Stimulated activated CD4-positive, alpha-beta T cell treated with anti-CD3 and anti-CD28 coated beads, Interleukin-4, amount 100 ng/mL, for 1 hour (primary cell): ENCODE results near the gene FGF18.

Experiments
- DNase-seq: peaks from one replicate; pipeline ENCODE4 v3.0.0-alpha.2; 2020

The FGF18 gene

GRCh38 chr5:171424726-171425125 lies 5.3 kb downstream of the FGF18 start:
- no peak for DNase-seq

- no peak for DNase-seq
These were observed 6.3 kb downstream of the FGF18 start for GRCh38 chr5:171425596-171426244.

DNA sequence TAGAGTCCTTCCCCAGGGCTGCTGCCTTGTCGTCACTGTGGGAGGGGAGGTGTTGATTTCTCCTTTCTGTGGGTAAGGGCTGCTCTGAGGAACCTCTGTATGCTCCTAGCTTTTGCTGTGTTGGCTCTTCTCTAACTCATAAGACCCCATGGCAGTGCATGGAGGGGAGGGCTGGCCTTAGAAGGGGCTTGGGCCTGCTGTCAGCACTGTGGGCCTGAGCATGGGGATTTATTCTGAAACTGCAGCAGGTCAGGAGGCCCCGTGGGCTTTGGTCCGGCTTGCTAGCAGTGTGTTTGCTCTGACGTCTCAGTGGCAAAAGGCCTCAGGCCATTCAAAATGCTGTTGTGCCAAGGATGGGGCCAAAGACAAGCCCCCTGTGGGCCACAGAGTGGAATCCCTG lies 6.8 kb downstream of the FGF18 start:
- no peak for DNase-seq

GRCh38 chr5:171426680-171427079 lies 7.2 kb downstream of the FGF18 start:
- DNase-seq, result no peak

- DNase-seq, result no peak
These were observed 8.1 kb downstream of the FGF18 start for GRCh38 chr5:171427318-171428167.

DNA sequence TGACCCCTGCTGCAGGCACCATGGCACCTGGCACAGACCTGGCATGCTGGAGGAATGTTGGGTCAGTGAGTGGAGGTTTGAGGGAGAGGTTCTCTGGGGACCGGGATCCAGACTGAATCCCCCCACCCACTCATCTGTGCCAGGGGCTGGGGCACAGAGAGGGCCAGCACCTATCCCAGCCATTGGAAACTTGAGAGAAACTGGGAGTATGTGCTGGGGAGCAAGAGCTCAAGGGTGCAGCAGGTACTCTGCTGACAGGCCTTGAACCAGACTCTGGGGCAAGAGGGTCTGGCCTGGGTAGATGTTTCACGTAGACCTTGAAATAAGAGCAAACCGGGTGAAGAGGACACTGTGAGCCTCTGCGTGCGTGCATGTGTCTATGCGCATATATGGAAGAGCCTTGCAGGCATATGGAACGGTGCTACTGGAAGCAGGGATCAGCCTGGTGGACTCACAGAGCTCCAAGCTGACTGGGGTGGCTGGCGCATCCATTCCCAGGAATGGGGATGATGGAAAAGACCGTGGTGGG lies 8.8 kb downstream of the FGF18 start:
- DNase-seq, result no peak

- no peak for DNase-seq
These were observed 9.5 kb downstream of the FGF18 start for GRCh38 chr5:171428809-171429542.

DNA sequence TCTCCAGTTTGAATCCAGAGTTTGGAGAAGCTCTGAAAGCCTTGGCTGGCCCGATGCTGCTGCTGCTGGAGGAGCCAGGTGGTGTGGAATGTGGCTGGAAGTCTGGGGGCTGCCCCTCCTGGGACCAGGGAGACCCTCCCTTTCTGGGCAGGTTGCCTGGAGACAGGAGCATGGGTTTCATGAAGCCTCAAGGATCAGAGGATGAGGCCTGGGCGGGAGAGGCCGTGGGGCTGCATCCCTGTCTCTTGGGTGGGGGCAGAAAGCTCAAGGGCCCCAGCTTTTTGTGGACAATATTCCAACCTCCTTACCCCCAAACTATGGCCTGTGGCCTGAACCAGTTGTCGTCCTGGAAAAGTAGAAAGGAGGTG lies 10.1 kb downstream of the FGF18 start:
- DNase-seq, result no peak

DNA sequence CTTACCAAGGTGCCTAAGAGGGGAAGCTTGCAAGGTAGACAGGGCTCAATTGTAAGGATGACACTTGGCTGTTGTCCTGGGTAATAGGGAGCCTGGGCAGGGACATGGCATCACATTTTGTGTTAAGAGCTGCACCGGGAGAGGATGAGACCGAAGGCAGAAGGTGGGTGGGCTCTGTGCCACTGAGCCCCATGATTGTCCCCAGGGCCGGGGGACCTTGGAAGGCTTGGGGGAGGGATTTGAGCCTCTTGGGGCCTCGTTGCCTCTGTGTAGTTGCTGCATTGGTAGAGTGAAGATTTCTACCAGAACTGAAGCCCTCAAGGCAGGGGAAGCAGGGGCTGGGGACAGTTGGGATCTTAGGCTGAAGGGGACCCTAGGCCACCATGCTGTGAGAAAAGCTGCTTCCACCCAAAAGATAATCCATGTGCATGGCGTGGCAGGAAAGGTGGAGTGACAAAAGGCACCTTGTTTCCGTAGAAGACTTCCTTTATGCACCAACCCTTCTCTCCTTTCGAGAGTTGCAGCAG lies 11.9 kb downstream of the FGF18 start:
- no peak for DNase-seq

DNA sequence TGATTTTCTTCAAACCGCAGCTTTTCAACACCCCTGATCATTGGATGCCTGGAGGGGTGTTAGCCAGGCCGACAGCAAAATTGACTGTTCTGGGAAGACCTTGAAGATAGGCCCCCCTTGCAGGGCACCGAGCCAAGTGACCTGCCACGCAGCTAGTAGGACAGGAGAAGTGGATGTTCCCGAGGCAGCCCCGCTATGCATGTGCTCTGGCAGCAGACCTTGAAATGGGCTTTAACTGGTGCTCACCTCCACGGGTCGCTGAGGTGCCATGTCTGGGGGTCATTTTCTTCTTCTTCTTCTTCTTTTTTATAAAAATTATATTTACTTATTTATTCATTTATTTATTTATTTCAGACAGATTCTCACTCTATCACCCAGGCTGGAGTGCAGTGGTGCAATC lies 12.6 kb downstream of the FGF18 start:
- DNase-seq, result no peak

DNA sequence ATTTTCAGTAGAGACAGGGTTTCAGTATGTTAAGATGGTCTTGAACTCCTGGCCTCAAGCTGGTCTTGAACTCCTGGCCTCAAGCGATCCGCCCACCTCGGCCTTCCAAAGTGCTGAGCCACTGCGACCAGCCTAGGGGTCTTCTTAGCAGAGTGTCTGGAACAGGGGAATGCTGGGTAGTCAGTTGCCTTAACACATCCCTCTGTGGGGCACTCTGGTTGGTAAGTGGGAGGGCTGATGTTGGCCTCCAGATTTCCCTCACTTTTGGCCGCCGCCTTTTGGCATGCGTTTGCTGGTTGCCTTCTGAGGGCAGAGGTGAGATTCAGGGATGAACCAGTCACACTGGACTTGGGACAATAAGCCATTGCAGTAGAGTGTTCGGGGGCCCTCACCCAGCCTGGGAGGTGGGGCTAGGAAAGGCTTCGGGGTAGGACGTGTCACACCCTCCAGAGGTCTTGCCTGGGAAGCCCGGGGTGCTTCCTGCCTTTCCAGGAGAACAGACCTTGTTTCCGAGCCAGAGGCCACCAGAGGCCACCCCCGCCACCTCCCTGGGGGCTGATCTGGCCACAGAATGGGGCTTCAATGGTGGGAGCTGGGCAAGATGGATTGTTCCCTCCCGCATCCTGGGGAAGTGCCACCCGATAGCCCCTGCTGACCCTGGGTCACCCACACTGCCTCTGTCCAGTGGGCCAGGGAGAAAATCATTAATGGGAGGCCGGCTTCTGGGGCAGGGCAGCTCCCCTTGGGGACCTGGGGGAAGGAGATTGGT lies 13.3 kb downstream of the FGF18 start:
- no peak for DNase-seq

- DNase-seq, result no peak
These were observed 13.9 kb downstream of the FGF18 start for GRCh38 chr5:171433352-171433698.

DNA sequence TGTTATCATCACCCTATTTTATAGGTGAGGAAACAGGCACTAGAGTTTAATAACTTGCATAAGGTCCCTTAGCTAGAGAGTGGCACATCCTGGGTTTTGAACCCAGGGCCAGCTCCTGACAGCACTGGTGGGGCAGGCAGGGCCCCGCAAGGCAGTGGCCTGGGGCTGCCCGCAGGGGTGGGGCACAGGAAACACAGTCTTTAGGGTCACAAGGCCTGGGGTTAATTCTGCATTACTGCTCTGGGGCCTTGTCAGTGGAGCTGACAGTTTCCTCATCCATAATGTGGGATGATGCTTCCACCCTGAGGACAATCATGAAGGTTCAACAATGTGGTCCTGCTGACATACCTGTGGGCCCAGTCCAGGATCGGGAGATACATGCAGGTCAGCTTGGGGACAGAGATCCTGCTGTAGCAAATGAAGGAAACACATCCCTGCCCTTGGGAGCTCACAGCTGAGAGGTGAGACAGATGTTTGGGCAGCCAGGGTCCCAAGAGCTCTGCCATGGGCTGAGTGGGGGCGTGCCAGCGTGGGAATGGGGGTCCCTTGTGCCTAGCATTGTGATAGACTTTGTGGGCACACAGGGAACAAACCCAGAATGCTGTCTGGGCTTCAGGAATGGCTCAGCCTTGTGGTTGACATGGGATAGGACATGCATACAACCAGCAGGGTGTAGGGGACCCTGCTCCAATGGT lies 14.7 kb downstream of the FGF18 start:
- no peak for DNase-seq

DNA sequence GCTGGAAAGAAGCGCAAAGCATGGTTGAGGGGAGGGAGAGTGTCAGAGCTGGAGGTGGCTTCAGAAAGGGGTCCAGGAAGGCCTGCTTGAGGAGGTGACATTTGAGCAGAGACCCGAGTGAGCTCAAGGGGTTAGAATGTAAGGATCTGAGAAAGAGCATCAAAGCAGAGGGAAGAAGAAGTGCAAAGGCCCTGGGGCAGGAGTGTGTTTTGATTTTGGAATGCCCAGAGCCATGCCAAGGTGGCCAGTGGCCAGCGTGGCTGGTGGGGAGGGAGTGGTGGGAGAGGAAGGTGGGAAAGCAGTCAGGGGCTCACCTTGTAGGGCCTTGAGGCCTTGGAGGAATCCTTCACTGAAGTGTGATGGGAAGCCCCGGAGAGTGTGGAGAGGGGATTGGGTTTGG lies 15.4 kb downstream of the FGF18 start:
- no peak for DNase-seq

- DNase-seq, result no peak
These were observed 16.5 kb downstream of the FGF18 start for GRCh38 chr5:171435908-171436307.

GRCh38 chr5:171436804-171437285 lies 17.4 kb downstream of the FGF18 start:
- DNase-seq, result no peak

DNA sequence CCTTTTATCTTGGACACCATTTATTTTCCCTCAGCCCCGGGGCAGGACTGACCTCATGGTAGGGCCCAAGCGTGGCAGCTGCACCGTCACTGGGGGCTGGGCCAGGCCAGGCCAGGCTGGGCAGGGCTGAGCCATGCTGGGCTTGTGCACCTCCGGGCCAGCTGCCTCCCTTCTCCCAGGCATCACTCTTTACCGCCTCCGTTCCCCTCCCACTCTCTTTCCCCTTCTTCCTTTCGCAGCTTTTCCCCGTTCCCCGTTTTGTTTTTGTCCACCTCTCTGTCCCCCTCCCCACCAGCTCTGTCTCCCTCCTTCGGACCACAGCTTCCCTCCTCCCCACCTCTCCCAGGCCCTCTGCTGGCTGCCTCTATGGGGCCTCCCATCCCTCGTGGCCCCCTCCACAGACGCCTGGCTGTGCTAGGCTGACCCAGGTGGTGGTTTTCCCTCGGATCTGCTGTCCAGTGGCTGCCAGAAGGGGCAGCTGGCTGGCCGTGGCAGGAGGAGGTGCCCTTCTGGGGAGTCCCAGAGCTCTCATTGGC lies 17.9 kb downstream of the FGF18 start:
- DNase-seq, result no peak

DNA sequence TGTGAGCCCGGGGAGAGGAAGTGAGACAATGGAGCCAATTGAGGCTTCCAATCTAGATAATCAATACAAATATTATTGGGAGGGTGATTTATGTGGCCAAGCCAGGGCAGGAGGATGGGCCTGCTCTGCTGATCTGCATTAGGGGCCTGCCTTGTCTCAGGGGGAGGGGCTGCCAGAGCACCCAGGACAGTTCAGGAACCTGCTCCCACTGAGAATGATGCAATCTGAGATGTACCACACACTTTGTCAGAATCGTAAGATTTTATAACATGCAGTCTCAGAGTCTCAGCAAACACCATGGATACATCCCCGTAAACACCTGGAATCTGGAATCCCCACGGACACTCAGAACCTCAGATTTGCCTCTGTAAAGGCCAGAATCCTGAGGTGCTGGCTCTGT lies 19.3 kb downstream of the FGF18 start:
- no peak for DNase-seq

DNA sequence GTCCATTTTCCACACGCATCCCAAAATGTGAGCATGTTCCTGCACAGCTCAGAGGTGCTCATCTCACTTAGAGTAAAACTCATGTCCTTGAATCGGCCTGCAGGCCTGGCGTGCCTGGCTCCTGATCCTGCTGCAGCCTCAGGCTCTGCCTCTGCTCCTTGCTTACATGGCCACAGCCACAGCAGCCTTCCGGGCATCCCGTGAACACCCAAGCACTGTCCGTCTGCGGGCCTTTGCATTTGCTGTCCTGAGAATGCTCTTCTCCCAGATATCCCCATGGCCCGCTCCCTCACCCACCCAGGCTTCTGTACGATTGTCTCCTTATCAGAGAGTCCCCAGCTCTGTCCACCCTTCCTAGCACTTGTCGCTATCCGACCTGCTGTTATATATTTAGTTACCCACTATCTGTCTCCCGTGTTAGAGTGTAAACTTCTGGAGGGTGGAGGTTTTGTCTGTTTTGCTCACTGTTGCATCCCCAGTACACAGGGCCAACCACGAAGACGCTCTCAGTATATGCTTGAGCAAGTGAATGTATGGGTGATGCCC lies 21.9 kb downstream of the FGF18 start:
- DNase-seq, result no peak

DNA sequence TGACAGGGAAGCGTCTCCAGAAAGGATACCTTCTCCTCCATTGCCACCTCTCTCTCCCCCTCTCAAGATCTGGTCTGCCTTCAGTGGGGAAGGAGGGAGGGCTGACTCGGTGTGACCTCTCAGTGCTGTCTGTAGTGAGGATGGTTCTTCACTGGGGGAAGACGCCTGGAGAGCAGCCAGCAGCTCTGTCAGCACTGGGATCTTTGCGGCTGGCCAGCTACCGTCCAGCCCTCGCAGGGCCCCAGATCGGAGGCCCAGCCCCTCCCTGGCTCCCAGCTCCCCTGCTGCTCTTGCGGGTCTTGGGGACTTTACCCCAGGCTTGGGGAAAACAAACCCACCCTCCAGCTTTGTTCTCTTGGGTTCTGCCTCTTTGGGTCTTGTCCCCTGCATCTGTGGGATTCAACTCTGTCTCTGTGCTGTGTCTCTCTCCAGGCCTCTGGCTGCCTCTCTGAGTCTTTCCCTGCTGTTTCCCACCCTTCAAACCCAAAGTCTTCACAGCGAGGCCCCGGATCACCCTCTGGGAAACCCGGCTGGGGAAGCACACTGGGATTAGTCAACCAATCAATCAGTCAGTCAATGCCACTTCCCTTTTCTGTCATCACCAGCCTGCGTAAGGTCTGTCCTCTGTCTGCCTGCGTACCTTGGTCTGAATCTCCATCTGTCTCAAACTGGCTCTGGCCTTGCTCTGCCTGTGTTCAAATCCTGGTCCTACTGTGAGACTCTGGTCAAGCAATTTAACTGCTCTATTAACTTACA lies 23.0 kb downstream of the FGF18 start:
- DNase-seq, result no peak

GRCh38 chr5:171444582-171444981 lies 25.1 kb downstream of the FGF18 start:
- no peak for DNase-seq
